Measurements from ENCODE around the gene KRTAP6-2.

- TF ChIP-seq SPI1 (IDR thresholded peaks at IDR 0.05; ENCODE audit: low read depth, low read length) (no peak), POLR2A (IDR thresholded peaks at IDR 0.05; ENCODE audit: low read depth, low read length) (no peak), POLR2AphosphoS5 (IDR thresholded peaks at IDR 0.05; ENCODE audit: low read depth, low read length) (no peak), PAX5 (IDR thresholded peaks at IDR 0.05; ENCODE audit: insufficient read depth, low read length, severe bottlenecking) (no peak)
Observed at GRCh38 chr21:30590297-30590696, 8.4 kb downstream of the KRTAP6-2 start, which contains the start of gene KRTAP22-2.
